OCI-LY7 (cell line): ENCODE results near the gene FAU. TPM values are rescaled to one million over a fixed set of nuclear protein-coding genes. Genes with fewer than 3 reads are reported as not detected.

Experiments
- BruUV-seq: library from RNA; stranded (reverse); fragments of 400-500 nt; replicated peaks from 2 replicates; lab custom pipeline; 2021; lab: Mats Ljungman, UMichigan
- CTCF ChIA-PET: fragments of 300-600 bp; sonication (Branson Sonifier 250); formaldehyde crosslinking; loops from one replicate; lab custom pipeline; 2022; ENCODE audit warnings: antibody characterized with exemption; ENCODE audit not compliant: unreplicated experiment; lab: Charles Lee
- POLR2A ChIA-PET: fragments of 300-600 bp; sonication (Branson Sonifier 250); formaldehyde crosslinking; loops from one replicate; lab custom pipeline; 2022; ENCODE audit warnings: antibody characterized with exemption; lab: Charles Lee
- DNase-seq: peaks from one replicate; pipeline ENCODE4 v3.0.0-alpha.2; 2015; ENCODE audit warnings: low spot score
- H2AFZ ChIP-seq: fragments of 200-600 bp; sonication (generic), shearing (Covaris generic); 2 replicates; pipeline ENCODE4 v1.6.1; 2014; ENCODE audit warnings: mild to moderate bottlenecking, antibody characterized with exemption, low read length, moderate library complexity
- H3K27ac ChIP-seq: fragments of 200-600 bp; sonication (generic); 2 replicates; pipeline ENCODE4 v1.5.1; 2014; ENCODE audit warnings: mixed run types, low read depth, mild to moderate bottlenecking, moderate library complexity, low read length, inconsistent platforms; ENCODE audit not compliant: poor library complexity, severe bottlenecking
- H3K36me3 ChIP-seq: fragments of 200-600 bp; sonication (generic); 2 replicates; pipeline ENCODE4 v1.6.1; 2014; ENCODE audit warnings: mild to moderate bottlenecking, antibody characterized with exemption, low read length, moderate library complexity, mixed read lengths; ENCODE audit not compliant: insufficient read depth
- H3K4me1 ChIP-seq: fragments of 200-600 bp; sonication (generic); 2 replicates; pipeline ENCODE4 v1.5.1; 2014; ENCODE audit warnings: mild to moderate bottlenecking, low read length; ENCODE audit not compliant: insufficient read depth, poor library complexity, severe bottlenecking
- H3K4me2 ChIP-seq: fragments of 200-600 bp; sonication (generic); 2 replicates; pipeline ENCODE4 v1.6.1; 2014; ENCODE audit warnings: mild to moderate bottlenecking, low read length
- H3K4me3 ChIP-seq: fragments of 200-600 bp; sonication (generic); 2 replicates; pipeline ENCODE4 v1.5.1; 2014; ENCODE audit warnings: mild to moderate bottlenecking, low read depth, low read length; ENCODE audit not compliant: poor library complexity, severe bottlenecking
- H3K79me2 ChIP-seq: fragments of 200-600 bp; sonication (generic); 2 replicates; pipeline ENCODE4 v1.6.1; 2016; ENCODE audit warnings: low read depth, mild to moderate bottlenecking, low read length, moderate library complexity, mixed read lengths; ENCODE audit not compliant: insufficient read depth
- H3K9me2 ChIP-seq: fragments of 200-600 bp; sonication (generic); 2 replicates; pipeline ENCODE4 v1.6.1; 2016; ENCODE audit warnings: mild to moderate bottlenecking, low read length, mixed read lengths; ENCODE audit not compliant: insufficient read depth
- H3K9me3 ChIP-seq: fragments of 200-600 bp; sonication (generic); 2 replicates; pipeline ENCODE4 v1.6.1; 2014; ENCODE audit warnings: mild to moderate bottlenecking, mixed run types, low read length, mixed read lengths
- H4K20me1 ChIP-seq: fragments of 200-600 bp; sonication (generic); 2 replicates; pipeline ENCODE4 v1.6.1; 2014; ENCODE audit warnings: mild to moderate bottlenecking, antibody characterized with exemption, low read length, moderate library complexity, mixed read lengths; ENCODE audit not compliant: insufficient read depth
- CTCF ChIP-seq: fragments of 200-600 bp; sonication (generic); conservative IDR thresholded peaks from 2 replicates; pipeline ENCODE4 v1.5.1; 2014; ENCODE audit warnings: mild to moderate bottlenecking, antibody characterized with exemption, low read length, moderate library complexity, mixed read lengths
- EZH2phosphoT487 ChIP-seq: fragments of 200-600 bp; sonication (generic); IDR thresholded peaks from 2 replicates; pipeline ENCODE4 v1.6.1; 2018; ENCODE audit warnings: low read depth, borderline replicate concordance, mild to moderate bottlenecking, mixed run types, antibody characterized with exemption, low read length, moderate library complexity, mixed read lengths
- intact Hi-C: fragments of 100-400 bp; cut with micrococcal nuclease; formaldehyde crosslinking; loops from one replicate; pipeline ENCODE4 v1.10.0; 2022; ENCODE audit not compliant: unreplicated experiment
- total RNA-seq, 2 experiments: library from RNA; depleted of rRNA in 1 of 2; stranded (reverse); fragments of >200 nt in 1 of 2; shearing (Covaris generic) in 1 of 2; gene quantifications; 2 replicates each; pipeline ENCODE4 v1.2.3, GENCODE V29; 2014 to 2022

The FAU gene
- total RNA-seq, 2 experiments from 2014 or later: 1,406 to 1,573 TPM

- CTCF ChIA-PET: no interaction called here
- Histone ChIP-seq H3K4me2 (no peak overlapping the region), H3K4me3 (no peak overlapping the region), H3K9me3 (no peaks in the 10 kb centered on the region), H4K20me1 (peaks cover 8% of the 10 kb centered on the region; the same call in 1 of the 2 replicates), H3K79me2 (peaks cover 24% of the 10 kb centered on the region), H2AFZ (no peak overlapping the region), H3K4me1 (peaks cover 74% of the 10 kb centered on the region), H3K36me3 (peaks cover 62% of the 10 kb centered on the region), H3K27ac (no peak overlapping the region), H3K9me2 (no peaks in the 10 kb centered on the region)
- POLR2A ChIA-PET: no interaction called here
- TF ChIP-seq EZH2phosphoT487 (no peak), CTCF (no peak)
- no TSS peak for BruUV-seq
- intact Hi-C loops: loop anchor here (10.0 kb wide), 1 partner anchor 340 kb away; the partner anchor contains the start of gene SF1
- no peak for DNase-seq
Observed at GRCh38 chr11:65114538-65115171, 7.3 kb downstream of the FAU start.

- Histone ChIP-seq H3K27ac (peak overlapping the region; percentile 73), H2AFZ (no peak overlapping the region), H3K9me2 (no peaks in the 10 kb centered on the region), H3K36me3 (peaks cover 59% of the 10 kb centered on the region), H3K79me2 (peaks cover 17% of the 10 kb centered on the region), H3K9me3 (no peaks in the 10 kb centered on the region), H3K4me2 (peak overlapping the region; percentile 91), H3K4me1 (peaks cover 65% of the 10 kb centered on the region), H3K4me3 (no peak overlapping the region), H4K20me1 (peaks cover 8% of the 10 kb centered on the region; the same call in 1 of the 2 replicates)
- no TSS peak for BruUV-seq
- no peak for TF ChIP-seq CTCF
- POLR2A ChIA-PET: no interaction called here
- intact Hi-C loops: loop anchor here (10.0 kb wide), 1 partner anchor 339 kb away; the partner anchor contains the start of gene SF1
- CTCF ChIA-PET: no interaction called here
- no peak for DNase-seq
Observed at GRCh38 chr11:65113839-65114238, 8.1 kb downstream of the FAU start.

GRCh38 chr11:65113361-65113756 lies 8.6 kb downstream of the FAU start:
- Histone ChIP-seq H3K4me2 (peak overlapping the region; percentile 91), H3K27ac (peak overlapping the region; percentile 73), H3K79me2 (peaks cover 13% of the 10 kb centered on the region), H4K20me1 (peaks cover 8% of the 10 kb centered on the region; the same call in 1 of the 2 replicates), H3K36me3 (peaks cover 54% of the 10 kb centered on the region), H3K9me3 (no peaks in the 10 kb centered on the region), H2AFZ (peak overlapping the region; percentile 49; the same call in 1 of the 2 replicates), H3K4me1 (peaks cover 61% of the 10 kb centered on the region), H3K9me2 (no peaks in the 10 kb centered on the region), H3K4me3 (peak overlapping the region; percentile 69)
- no TSS peak for BruUV-seq
- intact Hi-C loops: loop anchor here (10.0 kb wide), 1 partner anchor 339 kb away; the partner anchor contains the start of gene SF1
- ChIA-PET CTCF (interaction anchor here (1.7 kb wide), 1 partner anchor 262 kb away, joined by 3 read pairs; no protein-coding TSS in a partner anchor), POLR2A (interaction anchor here (1.4 to 2.1 kb wide), 2 partner anchors 19 to 22 kb away, joined by 4 to 10 read pairs; no protein-coding TSS in a partner anchor)
- TF ChIP-seq CTCF (no peak), EZH2phosphoT487 (no peak)
- DNase-seq: no peak
